Measurements from ENCODE around the gene RHOH. TPM values are rescaled to one million over a fixed set of nuclear protein-coding genes. Genes with fewer than 3 reads are reported as not detected.

RHOH gene
- total and polyA plus RNA-seq, 2 of the 13 experiments (the other 11 are each of a cell fraction or from before 2014, with no cell fraction given), result 0.57 TPM; not detected in 1

DNA sequence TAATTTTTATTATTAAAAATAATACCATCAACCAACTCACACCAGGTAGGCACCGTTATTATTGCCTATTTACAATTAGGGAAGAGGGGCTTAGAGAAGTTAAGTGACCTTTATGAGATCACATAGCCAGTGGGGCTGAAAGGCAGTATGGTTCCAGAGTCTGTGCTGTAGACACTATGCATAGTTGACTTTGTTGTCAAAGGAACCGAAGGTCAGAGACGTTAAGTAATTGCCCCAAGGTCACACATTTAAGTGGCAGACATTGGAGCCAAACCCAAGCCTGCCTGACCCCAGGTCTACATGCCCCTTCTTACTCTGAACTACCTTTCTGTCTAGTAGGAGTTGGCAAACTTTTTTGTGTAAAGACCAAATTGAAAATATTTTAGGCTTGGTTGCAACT, 36.4 kb downstream of the RHOH start (continued):
- TF ChIP-seq ZNF776 (CRISPR knock-in tag; IDR thresholded peaks at IDR 0.05) (no peak), ZNF703 (CRISPR knock-in tag; IDR thresholded peaks at IDR 0.05; ENCODE audit: borderline replicate concordance) (no peak), GATAD2A (CRISPR knock-in tag; IDR thresholded peaks at IDR 0.05) (peak; percentile 25; the same call in 1 of the 2 replicates), HOXA3 (CRISPR knock-in tag; IDR thresholded peaks at IDR 0.05) (peak; percentile 23; the same call in 1 of the 2 replicates), THAP11 (CRISPR knock-in tag; IDR thresholded peaks at IDR 0.05) (no peak), HNRNPLL (IDR thresholded peaks at IDR 0.05; ENCODE audit: low read depth, low read length, poor library complexity, severe bottlenecking) (no peak), MIER3 (CRISPR knock-in tag; IDR thresholded peaks at IDR 0.05; ENCODE audit: borderline replicate concordance) (0 out of 2 replicates have a peak, but pooled peaks have one; percentile 25), TEAD3 (CRISPR knock-in tag; optimal IDR thresholded peaks at IDR 0.05; ENCODE audit: borderline replicate concordance) (peak; percentile 67), HDAC1 (CRISPR knock-in tag; IDR thresholded peaks at IDR 0.05) (peak; percentile 40; the same call in 1 of the 2 replicates), RXRB (CRISPR knock-in tag; IDR thresholded peaks at IDR 0.05; ENCODE audit: borderline replicate concordance) (peak; percentile 36; the same call in 1 of the 2 replicates), FOXA3 (CRISPR knock-in tag; IDR thresholded peaks at IDR 0.05) (peak; percentile 54; the same call in 1 of the 2 replicates), TCF7L2 (IDR thresholded peaks at IDR 0.05; ENCODE audit: low read depth, low read length) (no peak), FOXP1 (IDR thresholded peaks at IDR 0.05) (no peak), FOXP1 (CRISPR knock-in tag; IDR thresholded peaks at IDR 0.05) (0 out of 2 replicates have a peak, but pooled peaks have one; percentile 20), FOXA1 (IDR thresholded peaks at IDR 0.05) (no peak), FOXA1 (CRISPR knock-in tag; IDR thresholded peaks at IDR 0.05) (peak; percentile 27; the same call in 1 of the 2 replicates), HMG20A (CRISPR knock-in tag; IDR thresholded peaks at IDR 0.05; ENCODE audit: borderline replicate concordance) (peak; percentile 25; the same call in 1 of the 2 replicates), SOX13 (IDR thresholded peaks at IDR 0.05) (no peak), SOX13 (CRISPR knock-in tag; conservative IDR thresholded peaks at IDR 0.05 in 1 of 2, IDR thresholded peaks at IDR 0.05 in 1 of 2) (peak in 1 of 2 experiments; percentile 39; a peak in 1 of 4 replicates), NR2F2 (IDR thresholded peaks at IDR 0.05; ENCODE audit: borderline replicate concordance, low read depth) (0 out of 2 replicates have a peak, but pooled peaks have one; percentile 31), SAFB2 (CRISPR knock-in tag; IDR thresholded peaks at IDR 0.05; ENCODE audit: borderline replicate concordance, low read depth) (no peak), CREB1 (IDR thresholded peaks at IDR 0.05) (no peak), CREB1 (CRISPR knock-in tag; IDR thresholded peaks at IDR 0.05) (no peak), HDAC2 (CRISPR knock-in tag; IDR thresholded peaks at IDR 0.05) (peak; percentile 33; the same call in 1 of the 2 replicates), SALL1 (CRISPR knock-in tag; IDR thresholded peaks at IDR 0.05) (peak; percentile 64), ZNF552 (CRISPR knock-in tag; IDR thresholded peaks at IDR 0.05; ENCODE audit: borderline replicate concordance) (no peak)
- TF ChIP-seq, protein P1, sequence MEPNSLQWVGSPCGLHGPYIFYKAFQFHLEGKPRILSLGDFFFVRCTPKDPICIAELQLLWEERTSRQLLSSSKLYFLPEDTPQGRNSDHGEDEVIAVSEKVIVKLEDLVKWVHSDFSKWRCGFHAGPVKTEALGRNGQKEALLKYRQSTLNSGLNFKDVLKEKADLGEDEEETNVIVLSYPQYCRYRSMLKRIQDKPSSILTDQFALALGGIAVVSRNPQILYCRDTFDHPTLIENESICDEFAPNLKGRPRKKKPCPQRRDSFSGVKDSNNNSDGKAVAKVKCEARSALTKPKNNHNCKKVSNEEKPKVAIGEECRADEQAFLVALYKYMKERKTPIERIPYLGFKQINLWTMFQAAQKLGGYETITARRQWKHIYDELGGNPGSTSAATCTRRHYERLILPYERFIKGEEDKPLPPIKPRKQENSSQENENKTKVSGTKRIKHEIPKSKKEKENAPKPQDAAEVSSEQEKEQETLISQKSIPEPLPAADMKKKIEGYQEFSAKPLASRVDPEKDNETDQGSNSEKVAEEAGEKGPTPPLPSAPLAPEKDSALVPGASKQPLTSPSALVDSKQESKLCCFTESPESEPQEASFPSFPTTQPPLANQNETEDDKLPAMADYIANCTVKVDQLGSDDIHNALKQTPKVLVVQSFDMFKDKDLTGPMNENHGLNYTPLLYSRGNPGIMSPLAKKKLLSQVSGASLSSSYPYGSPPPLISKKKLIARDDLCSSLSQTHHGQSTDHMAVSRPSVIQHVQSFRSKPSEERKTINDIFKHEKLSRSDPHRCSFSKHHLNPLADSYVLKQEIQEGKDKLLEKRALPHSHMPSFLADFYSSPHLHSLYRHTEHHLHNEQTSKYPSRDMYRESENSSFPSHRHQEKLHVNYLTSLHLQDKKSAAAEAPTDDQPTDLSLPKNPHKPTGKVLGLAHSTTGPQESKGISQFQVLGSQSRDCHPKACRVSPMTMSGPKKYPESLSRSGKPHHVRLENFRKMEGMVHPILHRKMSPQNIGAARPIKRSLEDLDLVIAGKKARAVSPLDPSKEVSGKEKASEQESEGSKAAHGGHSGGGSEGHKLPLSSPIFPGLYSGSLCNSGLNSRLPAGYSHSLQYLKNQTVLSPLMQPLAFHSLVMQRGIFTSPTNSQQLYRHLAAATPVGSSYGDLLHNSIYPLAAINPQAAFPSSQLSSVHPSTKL (CRISPR knock-in tag; IDR thresholded peaks at IDR 0.05), result peak; percentile 67
- TF ChIP-seq, protein P2, sequence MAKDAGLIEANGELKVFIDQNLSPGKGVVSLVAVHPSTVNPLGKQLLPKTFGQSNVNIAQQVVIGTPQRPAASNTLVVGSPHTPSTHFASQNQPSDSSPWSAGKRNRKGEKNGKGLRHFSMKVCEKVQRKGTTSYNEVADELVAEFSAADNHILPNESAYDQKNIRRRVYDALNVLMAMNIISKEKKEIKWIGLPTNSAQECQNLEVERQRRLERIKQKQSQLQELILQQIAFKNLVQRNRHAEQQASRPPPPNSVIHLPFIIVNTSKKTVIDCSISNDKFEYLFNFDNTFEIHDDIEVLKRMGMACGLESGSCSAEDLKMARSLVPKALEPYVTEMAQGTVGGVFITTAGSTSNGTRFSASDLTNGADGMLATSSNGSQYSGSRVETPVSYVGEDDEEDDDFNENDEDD (CRISPR knock-in tag; IDR thresholded peaks at IDR 0.05; ENCODE audit: borderline replicate concordance), result no peak

Measured in HepG2 (cell line).